ENCODE measurements around the gene SMG6. TPM values are rescaled to one million over a fixed set of nuclear protein-coding genes. Genes with fewer than 3 reads are reported as not detected.

SMG6 gene
- total and polyA plus RNA-seq, 2 of the 13 experiments (the other 11 are each of a cell fraction or from before 2014, with no cell fraction given) = 4.6 to 14.6 TPM

DNA sequence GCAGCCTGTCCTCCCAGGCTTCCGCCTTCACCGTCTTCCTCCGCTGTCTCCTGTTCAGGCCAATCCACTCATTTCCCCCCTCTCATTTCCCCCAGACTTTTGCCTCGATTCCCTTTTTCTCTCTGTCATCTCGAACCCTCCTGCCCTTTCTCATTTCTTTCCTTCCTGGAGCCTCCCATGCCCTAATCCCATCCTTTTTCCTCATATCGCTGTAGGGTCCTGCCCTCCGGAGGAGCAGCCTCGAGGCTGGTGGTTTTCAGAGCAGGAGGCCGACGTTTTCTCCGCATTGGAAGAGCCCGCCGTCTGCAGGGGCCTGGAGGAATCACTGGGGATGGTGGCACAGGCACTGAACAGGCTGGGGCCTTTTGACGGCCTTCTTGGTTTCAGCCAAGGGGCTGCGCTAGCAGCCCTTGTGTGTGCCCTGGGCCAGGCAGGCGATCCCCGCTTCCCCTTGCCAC, 261.2 kb downstream of the SMG6 start (continued):
- 0 out of 2 replicates have a peak, but pooled peaks have one; percentile 4 for TF ChIP-seq TARDBP (CRISPR knock-in tag; IDR thresholded peaks at IDR 0.05)
- TF ChIP-seq ASH2L (IDR thresholded peaks at IDR 0.05; ENCODE audit: insufficient read length, low read depth, low read length) = peak; percentile 16
- TF ChIP-seq UBTF (CRISPR knock-in tag; IDR thresholded peaks at IDR 0.05) = peak; percentile 39
- TF ChIP-seq CTCF (CRISPR knock-in tag; IDR thresholded peaks at IDR 0.05) = 0 out of 2 replicates have a peak, but pooled peaks have one; percentile 26
- 0 out of 2 replicates have a peak, but pooled peaks have one; percentile 38 for TF ChIP-seq ZNF556 (CRISPR knock-in tag; IDR thresholded peaks at IDR 0.05; ENCODE audit: borderline replicate concordance)
- TF ChIP-seq SP140L (CRISPR knock-in tag; IDR thresholded peaks at IDR 0.05; ENCODE audit: borderline replicate concordance) = no peak
- no peak for TF ChIP-seq IRX3 (CRISPR knock-in tag; IDR thresholded peaks at IDR 0.05; ENCODE audit: borderline replicate concordance, low read depth)
- TF ChIP-seq, protein P1, sequence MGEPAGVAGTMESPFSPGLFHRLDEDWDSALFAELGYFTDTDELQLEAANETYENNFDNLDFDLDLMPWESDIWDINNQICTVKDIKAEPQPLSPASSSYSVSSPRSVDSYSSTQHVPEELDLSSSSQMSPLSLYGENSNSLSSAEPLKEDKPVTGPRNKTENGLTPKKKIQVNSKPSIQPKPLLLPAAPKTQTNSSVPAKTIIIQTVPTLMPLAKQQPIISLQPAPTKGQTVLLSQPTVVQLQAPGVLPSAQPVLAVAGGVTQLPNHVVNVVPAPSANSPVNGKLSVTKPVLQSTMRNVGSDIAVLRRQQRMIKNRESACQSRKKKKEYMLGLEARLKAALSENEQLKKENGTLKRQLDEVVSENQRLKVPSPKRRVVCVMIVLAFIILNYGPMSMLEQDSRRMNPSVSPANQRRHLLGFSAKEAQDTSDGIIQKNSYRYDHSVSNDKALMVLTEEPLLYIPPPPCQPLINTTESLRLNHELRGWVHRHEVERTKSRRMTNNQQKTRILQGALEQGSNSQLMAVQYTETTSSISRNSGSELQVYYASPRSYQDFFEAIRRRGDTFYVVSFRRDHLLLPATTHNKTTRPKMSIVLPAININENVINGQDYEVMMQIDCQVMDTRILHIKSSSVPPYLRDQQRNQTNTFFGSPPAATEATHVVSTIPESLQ (CRISPR knock-in tag; conservative IDR thresholded peaks at IDR 0.05) = no peak
- TF ChIP-seq, protein P2, sequence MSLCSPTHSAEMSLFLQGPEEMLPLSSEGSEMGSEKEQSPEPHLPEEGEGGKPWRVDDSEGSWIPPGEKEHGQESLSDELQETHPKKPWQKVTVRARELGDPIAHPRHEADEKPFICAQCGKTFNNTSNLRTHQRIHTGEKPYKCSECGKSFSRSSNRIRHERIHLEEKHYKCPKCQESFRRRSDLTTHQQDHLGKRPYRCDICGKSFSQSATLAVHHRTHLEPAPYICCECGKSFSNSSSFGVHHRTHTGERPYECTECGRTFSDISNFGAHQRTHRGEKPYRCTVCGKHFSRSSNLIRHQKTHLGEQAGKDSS (CRISPR knock-in tag; IDR thresholded peaks at IDR 0.05; ENCODE audit: borderline replicate concordance, low read depth) = peak; percentile 44; the same call in 1 of the 2 replicates

Measured in HepG2 (cell line).